Endodermal cell (in vitro differentiated cells): Measurements from ENCODE around the gene KRT34. TPM values are rescaled to one million over a fixed set of nuclear protein-coding genes. Genes with fewer than 3 reads are reported as not detected.

Experiments used
- DNase-seq: peaks from one replicate; pipeline ENCODE4 v3.0.0-alpha.2; 2017
- H3K27ac ChIP-seq: 2 replicates; pipeline ENCODE4 v1.5.1; 2013; ENCODE audit warnings: mild to moderate bottlenecking, low read depth, low read length, moderate library complexity
- H3K27me3 ChIP-seq: 2 replicates; pipeline ENCODE4 v1.6.1; 2013; ENCODE audit warnings: mild to moderate bottlenecking, low read length, moderate library complexity; ENCODE audit not compliant: insufficient read depth, control insufficient read depth, poor library complexity, severe bottlenecking
- H3K36me3 ChIP-seq: 2 replicates; pipeline ENCODE4 v1.7.0; 2013; ENCODE audit warnings: mild to moderate bottlenecking, low read length, moderate library complexity; ENCODE audit not compliant: control insufficient read depth, insufficient read depth
- H3K4me1 ChIP-seq: one replicate; pipeline ENCODE4 v1.7.0; 2013; ENCODE audit warnings: low read length; ENCODE audit not compliant: control insufficient read depth, insufficient read depth
- H3K4me3 ChIP-seq: 2 replicates; pipeline ENCODE4 v1.5.1; 2013; ENCODE audit warnings: mild to moderate bottlenecking, low read length, moderate library complexity
- H3K9ac ChIP-seq: 2 replicates; pipeline ENCODE4 v1.6.1; 2013; ENCODE audit warnings: mild to moderate bottlenecking, low read length, moderate library complexity; ENCODE audit not compliant: poor library complexity, severe bottlenecking; ENCODE audit errors: extremely low read depth
- H3K9me3 ChIP-seq: 2 replicates; pipeline ENCODE4 v1.6.1; 2013; ENCODE audit warnings: mild to moderate bottlenecking, low read length, moderate library complexity; ENCODE audit not compliant: control insufficient read depth
- H3K27ac Mint-ChIP-seq: 2 replicates; pipeline ENCODE4 v1.8.0; 2020; ENCODE audit warnings: mixed read lengths
- H3K27me3 Mint-ChIP-seq: 2 replicates; pipeline ENCODE4 v1.8.0; 2021; ENCODE audit warnings: mild to moderate bottlenecking, mixed read lengths; ENCODE audit not compliant: insufficient read depth
- H3K36me3 Mint-ChIP-seq: 2 replicates; pipeline ENCODE4 v1.8.0; 2020; ENCODE audit warnings: low read depth, mixed read lengths
- H3K4me1 Mint-ChIP-seq: 2 replicates; pipeline ENCODE4 v1.8.0; 2020; ENCODE audit warnings: mixed read lengths
- H3K4me3 Mint-ChIP-seq: 2 replicates; pipeline ENCODE4 v1.8.0; 2020; ENCODE audit warnings: mild to moderate bottlenecking, moderate library complexity, mixed read lengths
- H3K9me3 Mint-ChIP-seq: 2 replicates; pipeline ENCODE4 v1.8.0; 2020; ENCODE audit warnings: mild to moderate bottlenecking, mixed read lengths
- WGBS, 2 experiments: methylation state at CpG; one replicate each; pipeline versions ENCODE4 v1.1.5 to v1.1.7; 2013; ENCODE audit warnings: missing lambda C conversion rate in 2 of 2, mixed read lengths in 1 of 2; ENCODE audit not compliant: insufficient coverage in 1 of 2, insufficient read length in 1 of 2; 5-methylcytosine and 5-hydroxymethylcytosine counted together
- total RNA-seq, 2 donors: library from RNA; stranded (reverse); fragmentation: NEBNext Ultra II Directional in 1 of 2; extraction: Animal tissue kit (Norgen Biotek cat#: 25700) in 1 of 2; gene quantifications; 2 replicates in 1 of 2; 3 replicates in 1 of 2; pipeline ENCODE4 v1.2.1, GENCODE V29; 2021
- TF ChIP-seq, protein P1 (sequence below): fragments of 200-600 bp; sonication (generic); conservative IDR thresholded peaks from 2 replicates; pipeline ENCODE4 v1.5.0; 2021; ENCODE audit warnings: antibody characterized with exemption, mild to moderate bottlenecking

The KRT34 gene
- total RNA-seq, 2 donors from 2014 or later = not detected

DNA sequence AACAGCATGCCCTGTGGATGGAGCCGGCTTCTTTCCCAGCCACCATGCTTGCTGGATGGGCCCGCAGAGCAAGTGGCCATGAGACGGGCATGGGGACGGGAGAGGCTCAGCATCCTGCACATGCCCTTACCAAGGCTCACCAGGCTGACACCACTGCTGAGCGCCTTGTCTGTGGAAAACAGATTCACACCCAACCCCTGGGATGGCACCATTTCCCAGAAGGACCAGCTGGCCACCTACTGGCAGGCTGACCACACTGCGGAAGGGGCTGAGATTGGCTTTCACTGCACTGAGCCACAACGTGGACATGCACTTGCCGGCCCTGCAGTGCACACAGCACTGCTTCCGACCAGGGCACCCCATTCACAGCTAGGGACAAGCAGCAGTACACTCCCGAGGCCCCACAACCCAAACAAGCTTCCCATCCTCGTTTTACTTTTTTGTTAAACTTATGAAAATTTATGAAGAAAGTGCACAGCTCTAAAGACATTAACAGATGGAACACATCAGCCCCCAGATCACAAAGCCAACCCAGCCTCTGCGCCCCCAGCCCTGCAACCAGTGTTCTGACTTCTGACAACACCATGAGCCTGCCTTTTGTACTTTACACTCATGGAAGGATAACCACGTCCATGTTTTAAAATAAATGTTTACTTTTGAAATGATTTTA, 52.7 kb downstream of the KRT34 start:
- DNase-seq = peak; percentile 94
- H3K27me3 ChIP-seq = no peaks in the 10 kb centered on the region
- peaks cover 1% of the 10 kb centered on the region for H3K27me3 Mint-ChIP-seq
- H3K9me3 ChIP-seq = no peaks in the 10 kb centered on the region
- H3K9me3 Mint-ChIP-seq = no peaks in the 10 kb centered on the region
- peaks cover 11% of the 10 kb centered on the region for H3K4me1 Mint-ChIP-seq
- H3K4me3 ChIP-seq = no peak overlapping the region
- WGBS, 2 experiments = 68 to 76% methylated on average over 8 to 13 of the region's 13 CpGs
- TF ChIP-seq, protein P1, sequence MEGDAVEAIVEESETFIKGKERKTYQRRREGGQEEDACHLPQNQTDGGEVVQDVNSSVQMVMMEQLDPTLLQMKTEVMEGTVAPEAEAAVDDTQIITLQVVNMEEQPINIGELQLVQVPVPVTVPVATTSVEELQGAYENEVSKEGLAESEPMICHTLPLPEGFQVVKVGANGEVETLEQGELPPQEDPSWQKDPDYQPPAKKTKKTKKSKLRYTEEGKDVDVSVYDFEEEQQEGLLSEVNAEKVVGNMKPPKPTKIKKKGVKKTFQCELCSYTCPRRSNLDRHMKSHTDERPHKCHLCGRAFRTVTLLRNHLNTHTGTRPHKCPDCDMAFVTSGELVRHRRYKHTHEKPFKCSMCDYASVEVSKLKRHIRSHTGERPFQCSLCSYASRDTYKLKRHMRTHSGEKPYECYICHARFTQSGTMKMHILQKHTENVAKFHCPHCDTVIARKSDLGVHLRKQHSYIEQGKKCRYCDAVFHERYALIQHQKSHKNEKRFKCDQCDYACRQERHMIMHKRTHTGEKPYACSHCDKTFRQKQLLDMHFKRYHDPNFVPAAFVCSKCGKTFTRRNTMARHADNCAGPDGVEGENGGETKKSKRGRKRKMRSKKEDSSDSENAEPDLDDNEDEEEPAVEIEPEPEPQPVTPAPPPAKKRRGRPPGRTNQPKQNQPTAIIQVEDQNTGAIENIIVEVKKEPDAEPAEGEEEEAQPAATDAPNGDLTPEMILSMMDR = peak; percentile 86
- H3K9ac ChIP-seq = no peak overlapping the region
- H3K27ac ChIP-seq = no peak overlapping the region
- H3K36me3 ChIP-seq = no peaks in the 10 kb centered on the region
- no peaks in the 10 kb centered on the region for H3K36me3 Mint-ChIP-seq
- no peak overlapping the region for H3K27ac Mint-ChIP-seq
- H3K4me3 Mint-ChIP-seq = no peak overlapping the region
- no peaks in the 10 kb centered on the region for H3K4me1 ChIP-seq

DNA sequence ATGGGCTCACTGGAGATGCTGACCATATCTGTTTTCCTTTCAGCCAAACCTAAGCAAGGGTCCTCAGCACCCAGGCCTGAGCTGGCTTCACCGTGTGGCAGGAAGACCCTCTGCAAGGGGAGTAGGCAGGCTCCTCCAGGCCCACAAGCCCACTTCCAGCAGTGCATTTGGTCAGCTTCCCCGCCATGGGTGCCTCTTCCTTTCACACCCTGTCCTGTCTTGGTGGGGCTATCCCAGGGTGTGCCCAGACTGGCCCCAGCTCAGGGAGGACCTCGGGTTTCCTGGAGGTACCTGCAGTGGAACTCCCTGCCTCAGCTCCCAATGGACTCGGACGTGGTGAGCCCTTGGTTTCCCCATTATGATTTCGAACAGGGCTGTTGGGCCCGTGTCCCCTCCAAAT, 53.9 kb downstream of the KRT34 start:
- TF ChIP-seq, protein P1 = no peak
- H3K27ac Mint-ChIP-seq = no peak overlapping the region
- peaks cover 1% of the 10 kb centered on the region for H3K27me3 Mint-ChIP-seq
- Histone ChIP-seq H3K36me3 (no peaks in the 10 kb centered on the region), H3K9ac (no peak overlapping the region), H3K4me1 (no peaks in the 10 kb centered on the region), H3K4me3 (no peak overlapping the region), H3K9me3 (no peaks in the 10 kb centered on the region), H3K27ac (no peak overlapping the region), H3K27me3 (no peaks in the 10 kb centered on the region)
- peak; percentile 46 for DNase-seq
- 93 to 95% methylated on average over 5 to 7 of the region's 7 CpGs for WGBS, 2 experiments
- H3K4me1 Mint-ChIP-seq = no peaks in the 10 kb centered on the region
- no peaks in the 10 kb centered on the region for H3K36me3 Mint-ChIP-seq
- H3K9me3 Mint-ChIP-seq = no peaks in the 10 kb centered on the region
- H3K4me3 Mint-ChIP-seq = no peak overlapping the region

Other genes starting within 250 kb of the KRT34 start
- gene KRTAP4-6, start 241.8 kb downstream of the KRT34 start, total RNA-seq = not detected
- gene KRTAP4-5, start 232.5 kb downstream of the KRT34 start, total RNA-seq = not detected
- gene KRTAP4-4, start 221.6 kb downstream of the KRT34 start, total RNA-seq = not detected
- not detected for gene KRTAP4-3, start 214.1 kb downstream of the KRT34 start, total RNA-seq
- not detected for gene KRTAP4-2, start 204.1 kb downstream of the KRT34 start, total RNA-seq
- gene KRTAP4-1, start 197.4 kb downstream of the KRT34 start, total RNA-seq = not detected
- gene KRTAP9-1, start 192.4 kb downstream of the KRT34 start, total RNA-seq = not detected
- not detected for gene KRTAP9-2, start 155.7 kb downstream of the KRT34 start, total RNA-seq
- gene KRTAP9-3, start 149.9 kb downstream of the KRT34 start, total RNA-seq = not detected
- not detected for gene KRTAP9-8, start 144.3 kb downstream of the KRT34 start, total RNA-seq
- not detected for gene KRTAP9-4, start 132.6 kb downstream of the KRT34 start, total RNA-seq
- not detected for gene KRTAP9-9, start 126.9 kb downstream of the KRT34 start, total RNA-seq
- gene KRTAP9-6, start 116.9 kb downstream of the KRT34 start, total RNA-seq = not detected
- not detected for gene KRTAP9-7, start 106.6 kb downstream of the KRT34 start, total RNA-seq
- not detected for gene KRTAP29-1, start 79.5 kb downstream of the KRT34 start, total RNA-seq
- not detected for gene KRTAP16-1, start 73.0 kb downstream of the KRT34 start, total RNA-seq
- gene KRTAP17-1, start 66.6 kb downstream of the KRT34 start, total RNA-seq = under 1 TPM; 0.46 to 0.48 TPM
- not detected for gene KRT33A, start 31.5 kb downstream of the KRT34 start, total RNA-seq
- not detected for gene KRT33B, start 12.5 kb downstream of the KRT34 start, total RNA-seq
- not detected for gene KRT31, start 15.3 kb upstream of the KRT34 start, total RNA-seq
- not detected for gene KRT37, start 42.3 kb upstream of the KRT34 start, total RNA-seq
- not detected for gene KRT38, start 58.7 kb upstream of the KRT34 start, total RNA-seq
- not detected for gene KRT32, start 85.1 kb upstream of the KRT34 start, total RNA-seq
- gene KRT35, start 98.8 kb upstream of the KRT34 start, total RNA-seq = not detected
- not detected for gene KRT36, start 107.6 kb upstream of the KRT34 start, total RNA-seq
- not detected for gene KRT13, start 123.3 kb upstream of the KRT34 start, total RNA-seq
- 1 to 10 TPM in 1 of 2 donors, under 1 TPM in 1; 0.95 to 1.2 TPM for gene KRT15, start 136.6 kb upstream of the KRT34 start, total RNA-seq
- gene KRT19, start 146.0 kb upstream of the KRT34 start, total RNA-seq = 1,000 to 10,000 TPM in 1 of 2 donors, 100 to 1,000 TPM in 1; 750 to 1,012 TPM
- gene KRT9, start 189.8 kb upstream of the KRT34 start, total RNA-seq = not detected
- gene KRT14, start 204.6 kb upstream of the KRT34 start, total RNA-seq = not detected
- not detected for gene KRT16, start 230.5 kb upstream of the KRT34 start, total RNA-seq
- gene KRT17, start 242.3 kb upstream of the KRT34 start, total RNA-seq = not detected